ENCODE measurements around the gene PDE1A. TPM values are rescaled to one million over a fixed set of nuclear protein-coding genes. Genes with fewer than 3 reads are reported as not detected.

PDE1A gene
- total and polyA plus RNA-seq, 2 of the 13 experiments (the other 11 are each of a cell fraction or from before 2014, with no cell fraction given): not detected

DNA sequence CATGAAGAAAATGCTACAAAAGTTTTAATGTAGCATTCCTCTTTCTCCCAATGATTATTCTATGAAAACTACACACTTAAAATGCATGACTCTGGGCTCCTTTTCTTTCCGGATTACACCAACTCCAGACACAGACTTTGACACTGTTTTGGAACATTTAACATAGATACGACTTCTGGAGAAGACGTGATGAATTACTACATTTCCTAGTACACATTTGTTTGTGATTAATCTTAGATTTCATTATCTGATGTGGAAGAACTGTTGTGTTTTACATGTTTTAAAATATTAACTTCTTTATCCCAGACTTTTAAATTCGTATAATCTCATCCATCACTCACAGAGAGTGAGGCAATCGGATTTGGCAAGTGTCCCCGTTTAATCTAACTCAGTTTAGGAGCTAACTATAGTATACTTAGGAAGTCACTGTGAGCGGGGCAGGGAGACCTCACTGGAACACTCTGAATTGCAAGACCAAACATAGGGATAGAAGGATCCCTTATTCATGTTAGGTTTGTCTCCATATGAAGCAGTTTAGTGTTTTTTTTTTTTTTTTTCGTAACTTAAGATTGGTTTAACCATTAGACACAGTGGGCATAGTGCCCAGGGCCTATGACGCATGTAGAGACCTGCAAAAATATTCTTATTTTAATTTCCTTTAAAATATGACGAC lies 66.7 kb downstream of the PDE1A start:
- no peaks in the 10 kb centered on the region for H3K4me1 ChIP-seq (ENCODE audit: insufficient read depth, low read length)
- no peaks in the 10 kb centered on the region for H3K79me2 ChIP-seq (ENCODE audit: insufficient read depth, low read length)
- TF ChIP-seq ARNT2 (CRISPR knock-in tag; IDR thresholded peaks at IDR 0.05; ENCODE audit: low read depth) (no peak), SRY (CRISPR knock-in tag; IDR thresholded peaks at IDR 0.05) (no peak), GZF1 (CRISPR knock-in tag; IDR thresholded peaks at IDR 0.05) (no peak), SPEN (CRISPR knock-in tag; IDR thresholded peaks at IDR 0.05; ENCODE audit: low read depth) (no peak), ZNF737 (CRISPR knock-in tag; IDR thresholded peaks at IDR 0.05; ENCODE audit: borderline replicate concordance) (no peak), AGO1 (IDR thresholded peaks at IDR 0.05; ENCODE audit: low read depth, low read length, poor library complexity, severe bottlenecking) (no peak), CCAR2 (optimal IDR thresholded peaks at IDR 0.05; ENCODE audit: low read depth, low read length) (no peak), ZNF569 (CRISPR knock-in tag; IDR thresholded peaks at IDR 0.05; ENCODE audit: borderline replicate concordance) (no peak), CREB1 (IDR thresholded peaks at IDR 0.05) (no peak; the same call in 1 of the 2 replicates), CREB1 (CRISPR knock-in tag; IDR thresholded peaks at IDR 0.05) (no peak), TBL1XR1 (IDR thresholded peaks at IDR 0.05; ENCODE audit: borderline replicate concordance, low read length, partially characterized antibody) (no peak), SP1 (IDR thresholded peaks at IDR 0.05) (no peak), SP1 (CRISPR knock-in tag; IDR thresholded peaks at IDR 0.05) (no peak), FOXK1 (CRISPR knock-in tag; IDR thresholded peaks at IDR 0.05; ENCODE audit: borderline replicate concordance, low read depth) (no peak), ZNF557 (CRISPR knock-in tag; IDR thresholded peaks at IDR 0.05) (no peak)
- TF ChIP-seq, protein P1, sequence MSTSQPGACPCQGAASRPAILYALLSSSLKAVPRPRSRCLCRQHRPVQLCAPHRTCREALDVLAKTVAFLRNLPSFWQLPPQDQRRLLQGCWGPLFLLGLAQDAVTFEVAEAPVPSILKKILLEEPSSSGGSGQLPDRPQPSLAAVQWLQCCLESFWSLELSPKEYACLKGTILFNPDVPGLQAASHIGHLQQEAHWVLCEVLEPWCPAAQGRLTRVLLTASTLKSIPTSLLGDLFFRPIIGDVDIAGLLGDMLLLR (CRISPR knock-in tag; IDR thresholded peaks at IDR 0.05): no peak
- TF ChIP-seq, protein P2, sequence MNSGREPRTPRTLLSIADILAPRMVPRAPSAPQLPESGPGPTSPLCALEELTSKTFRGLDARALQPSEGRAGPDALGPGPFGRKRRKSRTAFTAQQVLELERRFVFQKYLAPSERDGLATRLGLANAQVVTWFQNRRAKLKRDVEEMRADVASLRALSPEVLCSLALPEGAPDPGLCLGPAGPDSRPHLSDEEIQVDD (CRISPR knock-in tag; IDR thresholded peaks at IDR 0.05; ENCODE audit: borderline replicate concordance): no peak
- TF ChIP-seq, protein P3, sequence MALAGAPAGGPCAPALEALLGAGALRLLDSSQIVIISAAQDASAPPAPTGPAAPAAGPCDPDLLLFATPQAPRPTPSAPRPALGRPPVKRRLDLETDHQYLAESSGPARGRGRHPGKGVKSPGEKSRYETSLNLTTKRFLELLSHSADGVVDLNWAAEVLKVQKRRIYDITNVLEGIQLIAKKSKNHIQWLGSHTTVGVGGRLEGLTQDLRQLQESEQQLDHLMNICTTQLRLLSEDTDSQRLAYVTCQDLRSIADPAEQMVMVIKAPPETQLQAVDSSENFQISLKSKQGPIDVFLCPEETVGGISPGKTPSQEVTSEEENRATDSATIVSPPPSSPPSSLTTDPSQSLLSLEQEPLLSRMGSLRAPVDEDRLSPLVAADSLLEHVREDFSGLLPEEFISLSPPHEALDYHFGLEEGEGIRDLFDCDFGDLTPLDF (CRISPR knock-in tag; IDR thresholded peaks at IDR 0.05): no peak
- in situ Hi-C loops (cut with HindIII; ENCODE audit: extremely low pct_ligation_motif_present, low pct_unique_long_range_greater_than_20kb): no loop called here
- POLR2A ChIA-PET: no interaction called here
- intact Hi-C loops (cut with micrococcal nuclease; ENCODE audit: unreplicated experiment): no loop called here
- H3K9me3 ChIP-seq (ENCODE audit: low read length): no peaks in the 10 kb centered on the region
- ATAC-seq: no peak
- no peak overlapping the region for H3K4me2 ChIP-seq (ENCODE audit: low read depth, low read length)
- H3K4me3 ChIP-seq (replicated peaks in 1 of 3; ENCODE audit: insufficient read depth in 1 of 3, low read depth in 2 of 3, low read length in 3 of 3): no peak overlapping the region
- no peak overlapping the region for H2AFZ ChIP-seq (ENCODE audit: low read length)
- no TSS peak for BruUV-seq (replicated peaks)
- H3K36me3 ChIP-seq (replicated peaks in 1 of 2; ENCODE audit: control insufficient read depth in 1 of 2, insufficient read depth in 2 of 2, low read length in 2 of 2): no peaks in the 10 kb centered on the region
- no peaks in the 10 kb centered on the region for H3K27me3 ChIP-seq (ENCODE audit: control insufficient read depth in 1 of 2, insufficient read depth in 2 of 2, low read length in 2 of 2)
- WGBS (ENCODE audit: low lambda C conversion rate): 4% methylated on average over 10 of the region's 10 CpGs
- no peaks in the 10 kb centered on the region for H4K20me1 ChIP-seq (ENCODE audit: insufficient read depth, low read length)
- H3K27ac ChIP-seq (ENCODE audit: extremely low read length, insufficient read depth, low read length): no peak overlapping the region
- DNase-seq (ENCODE audit: low spot score): no peak
- H3K9ac ChIP-seq (ENCODE audit: insufficient read depth, low read depth, low read length): no peak overlapping the region
- CTCF ChIA-PET (ENCODE audit: low intra/inter-chr PET ratio, low total read pairs): no interaction called here
- no peak for FAIRE-seq

Measured in HepG2 (cell line).